ENCODE results near the gene CNOT4.
"Not testable (repeated sequence)": the region's sequence is repeated elsewhere in the genome, so short reads cannot be mapped to it uniquely, and the experiment has no call there.

Gene CNOT4

DNA sequence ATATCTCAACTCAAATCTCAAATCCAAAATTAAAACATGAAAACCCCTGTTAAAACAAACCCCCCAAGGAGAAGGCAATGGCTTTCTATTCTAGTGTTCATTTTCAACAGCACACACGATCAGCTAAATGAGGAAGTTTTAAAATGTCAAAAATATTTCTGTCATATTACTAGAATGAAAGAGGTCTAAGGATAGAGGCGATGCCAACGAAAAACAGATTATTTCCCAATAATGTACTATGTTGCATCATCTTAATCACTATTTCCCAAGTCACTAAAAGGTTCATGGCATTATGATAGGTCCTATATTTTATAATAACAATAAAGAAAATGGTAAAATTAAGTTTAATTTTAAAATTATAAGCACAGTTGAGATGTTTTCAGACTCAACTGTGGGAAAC, 10.1 kb downstream of the CNOT4 start:
- no CpG with 5 or more reads among the region's 3 CpGs for WGBS, 2 donors (ENCODE audit: extremely low coverage in 2 of 2, insufficient read length in 2 of 2, insufficient replicate concordance in 1 of 2)
- no peak overlapping the region for H4K8ac ChIP-seq (ENCODE audit: low read depth, low read length)
- H3K79me1 ChIP-seq (ENCODE audit: low read depth, low read length): peaks cover 2% of the 10 kb centered on the region
- H3K4me2 ChIP-seq (ENCODE audit: insufficient read depth, low read length, poor library complexity, severe bottlenecking): no peak overlapping the region
- no peak overlapping the region for H2AFZ ChIP-seq (ENCODE audit: low read length)
- no peak overlapping the region for H3K9ac ChIP-seq (ENCODE audit: low read depth, low read length, poor library complexity)
- H2BK12ac ChIP-seq (ENCODE audit: low read length): no peak overlapping the region
- no peak overlapping the region for H2BK15ac ChIP-seq (ENCODE audit: low read length)
- no peak overlapping the region for H3K23ac ChIP-seq (ENCODE audit: low read depth, low read length, poor library complexity)
- no peak overlapping the region for H3K18ac ChIP-seq (ENCODE audit: low read length)
- no peak overlapping the region for H2BK120ac ChIP-seq (ENCODE audit: low read depth, low read length)
- H3K27me3 ChIP-seq (ENCODE audit: control insufficient read depth in 3 of 3, insufficient read depth in 3 of 3, low read depth in 1 of 3, low read length in 3 of 3): no peaks in the 10 kb centered on the region
- H3K4me1 ChIP-seq (ENCODE audit: control insufficient read depth in 2 of 2, insufficient read depth in 1 of 2, low read depth in 1 of 2, low read length in 2 of 2): no peaks in the 10 kb centered on the region
- no peak overlapping the region for H3K14ac ChIP-seq (ENCODE audit: low read length)
- H3K4ac ChIP-seq (ENCODE audit: low read length): no peak overlapping the region
- no peak overlapping the region for H3K27ac ChIP-seq (replicated peaks; ENCODE audit: low read length)
- no peak overlapping the region for H2BK5ac ChIP-seq (ENCODE audit: low read length)
- H4K91ac ChIP-seq (ENCODE audit: low read depth, low read length, poor library complexity): no peak overlapping the region
- no peaks in the 10 kb centered on the region for H3K9me3 ChIP-seq (replicated peaks in 1 of 2; ENCODE audit: control insufficient read depth in 2 of 2, insufficient read depth in 1 of 2, low read depth in 1 of 2, low read length in 2 of 2)
- H2AK5ac ChIP-seq (ENCODE audit: low read depth, low read length): no peak overlapping the region
- DNase-seq (ENCODE audit: low spot score): no peak
- no peak overlapping the region for H3K4me3 ChIP-seq (ENCODE audit: low read length in 2 of 2)
- no peaks in the 10 kb centered on the region for H3K36me3 ChIP-seq (replicated peaks in 1 of 2; ENCODE audit: control insufficient read depth in 2 of 2, insufficient read depth in 2 of 2, low read length in 2 of 2)

DNA sequence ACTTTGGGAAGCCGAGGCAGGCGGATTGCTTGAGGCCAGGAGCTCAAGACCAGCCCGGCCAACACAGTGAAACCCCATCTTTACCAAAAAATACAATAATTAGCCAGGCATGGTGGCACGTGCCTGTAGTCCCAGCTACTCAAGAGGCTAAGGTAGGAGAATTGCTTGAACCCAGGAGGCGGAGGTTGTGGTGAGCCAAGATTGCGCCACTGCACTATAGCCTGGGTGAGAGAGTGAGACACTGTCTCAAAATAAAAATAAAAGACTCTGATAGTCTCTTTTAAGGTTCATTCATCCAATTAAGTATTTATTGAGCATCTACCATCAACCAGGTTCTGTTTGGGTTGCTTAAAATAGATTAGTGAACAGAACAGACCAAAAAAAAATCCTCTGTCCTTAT, 12.7 kb downstream of the CNOT4 start:
- not testable (repeated sequence) for DNase-seq (ENCODE audit: low spot score); H3K14ac ChIP-seq (ENCODE audit: low read length); H2BK120ac ChIP-seq (ENCODE audit: low read depth, low read length); H2BK15ac ChIP-seq (ENCODE audit: low read length); H3K4me1 ChIP-seq (ENCODE audit: control insufficient read depth in 2 of 2, insufficient read depth in 1 of 2, low read depth in 1 of 2, low read length in 2 of 2); H3K4me2 ChIP-seq (ENCODE audit: insufficient read depth, low read length, poor library complexity, severe bottlenecking); H3K79me1 ChIP-seq (ENCODE audit: low read depth, low read length); H3K36me3 ChIP-seq (replicated peaks in 1 of 2; ENCODE audit: control insufficient read depth in 2 of 2, insufficient read depth in 2 of 2, low read length in 2 of 2); H2AFZ ChIP-seq (ENCODE audit: low read length); H3K9me3 ChIP-seq (replicated peaks in 1 of 2; ENCODE audit: control insufficient read depth in 2 of 2, insufficient read depth in 1 of 2, low read depth in 1 of 2, low read length in 2 of 2); H3K9ac ChIP-seq (ENCODE audit: low read depth, low read length, poor library complexity); H4K91ac ChIP-seq (ENCODE audit: low read depth, low read length, poor library complexity); H3K27me3 ChIP-seq (ENCODE audit: control insufficient read depth in 3 of 3, insufficient read depth in 3 of 3, low read depth in 1 of 3, low read length in 3 of 3); H3K27ac ChIP-seq (replicated peaks; ENCODE audit: low read length); H3K4ac ChIP-seq (ENCODE audit: low read length); H2BK12ac ChIP-seq (ENCODE audit: low read length); H3K23ac ChIP-seq (ENCODE audit: low read depth, low read length, poor library complexity); H4K8ac ChIP-seq (ENCODE audit: low read depth, low read length); H2AK5ac ChIP-seq (ENCODE audit: low read depth, low read length); H3K18ac ChIP-seq (ENCODE audit: low read length); H2BK5ac ChIP-seq (ENCODE audit: low read length); H3K4me3 ChIP-seq (ENCODE audit: low read length in 2 of 2)
- no CpG with 5 or more reads among the region's 6 CpGs for WGBS, 2 donors (ENCODE audit: extremely low coverage in 2 of 2, insufficient read length in 2 of 2, insufficient replicate concordance in 1 of 2)

DNA sequence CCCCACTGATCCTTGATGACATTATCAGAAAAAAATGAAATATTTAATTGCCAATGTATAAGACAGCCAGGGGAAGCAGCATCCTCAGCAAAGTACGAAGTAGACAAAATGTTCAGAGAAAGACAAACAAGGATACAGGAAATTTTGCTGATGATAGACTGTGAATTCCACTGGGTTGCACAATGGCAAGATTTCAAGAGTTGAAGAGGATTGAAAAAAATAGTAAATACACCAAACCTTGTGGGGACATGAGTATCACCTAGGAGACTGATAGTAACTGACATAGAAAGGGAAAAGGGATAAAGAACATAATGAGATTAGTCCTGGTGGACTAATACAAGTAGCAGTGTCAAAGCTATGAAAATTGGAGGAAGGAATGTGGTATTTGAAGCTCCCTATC, 16.5 kb downstream of the CNOT4 start:
- Histone ChIP-seq H3K4me3 (ENCODE audit: low read length in 2 of 2) (no peak overlapping the region), H4K8ac (ENCODE audit: low read depth, low read length) (no peak overlapping the region), H2AFZ (ENCODE audit: low read length) (no peak overlapping the region), H3K9ac (ENCODE audit: low read depth, low read length, poor library complexity) (no peak overlapping the region), H3K27ac (replicated peaks; ENCODE audit: low read length) (no peak overlapping the region), H3K9me3 (replicated peaks in 1 of 2; ENCODE audit: control insufficient read depth in 2 of 2, insufficient read depth in 1 of 2, low read depth in 1 of 2, low read length in 2 of 2) (peaks cover 0 to 5% of the 10 kb centered on the region in 2 donors), H3K27me3 (ENCODE audit: control insufficient read depth in 3 of 3, insufficient read depth in 3 of 3, low read depth in 1 of 3, low read length in 3 of 3) (no peaks in the 10 kb centered on the region), H2BK15ac (ENCODE audit: low read length) (no peak overlapping the region), H3K4me2 (ENCODE audit: insufficient read depth, low read length, poor library complexity, severe bottlenecking) (no peak overlapping the region), H2BK5ac (ENCODE audit: low read length) (no peak overlapping the region), H3K79me1 (ENCODE audit: low read depth, low read length) (peaks cover 2% of the 10 kb centered on the region), H2BK120ac (ENCODE audit: low read depth, low read length) (no peak overlapping the region), H4K91ac (ENCODE audit: low read depth, low read length, poor library complexity) (no peak overlapping the region), H3K36me3 (replicated peaks in 1 of 2; ENCODE audit: control insufficient read depth in 2 of 2, insufficient read depth in 2 of 2, low read length in 2 of 2) (no peaks in the 10 kb centered on the region), H3K4me1 (ENCODE audit: control insufficient read depth in 2 of 2, insufficient read depth in 1 of 2, low read depth in 1 of 2, low read length in 2 of 2) (no peaks in the 10 kb centered on the region), H3K23ac (ENCODE audit: low read depth, low read length, poor library complexity) (no peak overlapping the region), H3K18ac (ENCODE audit: low read length) (no peak overlapping the region), H2AK5ac (ENCODE audit: low read depth, low read length) (no peak overlapping the region), H2BK12ac (ENCODE audit: low read length) (no peak overlapping the region), H3K4ac (ENCODE audit: low read length) (no peak overlapping the region), H3K14ac (ENCODE audit: low read length) (no peak overlapping the region)
- no peak for DNase-seq (ENCODE audit: low spot score)
- no CpG with 5 or more reads among the region's 1 CpG for WGBS, 2 donors (ENCODE audit: extremely low coverage in 2 of 2, insufficient read length in 2 of 2, insufficient replicate concordance in 1 of 2)

DNA sequence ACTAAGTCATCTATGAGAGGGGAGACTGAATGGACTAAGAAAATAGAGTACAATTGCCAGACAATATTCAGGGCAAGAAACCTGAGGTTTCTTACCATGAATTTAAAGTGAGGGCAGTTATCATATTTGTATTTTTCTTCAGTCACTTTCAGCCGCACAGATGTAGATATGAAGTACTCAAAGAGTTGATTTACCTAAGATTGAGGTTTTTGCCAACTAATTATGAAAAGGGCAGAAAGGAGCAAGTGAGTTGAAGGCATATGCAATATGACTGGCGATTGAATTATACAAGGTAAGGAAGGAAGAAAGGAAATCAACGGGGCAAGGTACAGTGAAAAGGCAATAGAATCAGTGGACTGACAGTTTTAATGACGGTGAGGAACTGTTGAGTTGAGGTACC, 17.8 kb downstream of the CNOT4 start:
- H4K91ac ChIP-seq (ENCODE audit: low read depth, low read length, poor library complexity): no peak overlapping the region
- no peak overlapping the region for H3K23ac ChIP-seq (ENCODE audit: low read depth, low read length, poor library complexity)
- H3K4me1 ChIP-seq (ENCODE audit: control insufficient read depth in 2 of 2, insufficient read depth in 1 of 2, low read depth in 1 of 2, low read length in 2 of 2): no peaks in the 10 kb centered on the region
- H3K27ac ChIP-seq (replicated peaks; ENCODE audit: low read length): no peak overlapping the region
- no CpG with 5 or more reads among the region's 4 CpGs for WGBS, 2 donors (ENCODE audit: extremely low coverage in 2 of 2, insufficient read length in 2 of 2, insufficient replicate concordance in 1 of 2)
- no peak overlapping the region for H3K9ac ChIP-seq (ENCODE audit: low read depth, low read length, poor library complexity)
- H2BK120ac ChIP-seq (ENCODE audit: low read depth, low read length): no peak overlapping the region
- no peak overlapping the region for H3K4ac ChIP-seq (ENCODE audit: low read length)
- no peaks in the 10 kb centered on the region for H3K27me3 ChIP-seq (ENCODE audit: control insufficient read depth in 3 of 3, insufficient read depth in 3 of 3, low read depth in 1 of 3, low read length in 3 of 3)
- no peak overlapping the region for H4K8ac ChIP-seq (ENCODE audit: low read depth, low read length)
- no peak overlapping the region for H3K14ac ChIP-seq (ENCODE audit: low read length)
- H2BK12ac ChIP-seq (ENCODE audit: low read length): no peak overlapping the region
- H3K4me3 ChIP-seq (ENCODE audit: low read length in 2 of 2): no peak overlapping the region
- no peak overlapping the region for H2BK15ac ChIP-seq (ENCODE audit: low read length)
- H3K9me3 ChIP-seq (replicated peaks in 1 of 2; ENCODE audit: control insufficient read depth in 2 of 2, insufficient read depth in 1 of 2, low read depth in 1 of 2, low read length in 2 of 2): peaks cover 0 to 5% of the 10 kb centered on the region in 2 donors
- peaks cover 2% of the 10 kb centered on the region for H3K79me1 ChIP-seq (ENCODE audit: low read depth, low read length)
- H2AFZ ChIP-seq (ENCODE audit: low read length): no peak overlapping the region
- H3K36me3 ChIP-seq (replicated peaks in 1 of 2; ENCODE audit: control insufficient read depth in 2 of 2, insufficient read depth in 2 of 2, low read length in 2 of 2): no peaks in the 10 kb centered on the region
- H3K4me2 ChIP-seq (ENCODE audit: insufficient read depth, low read length, poor library complexity, severe bottlenecking): no peak overlapping the region
- no peak overlapping the region for H2AK5ac ChIP-seq (ENCODE audit: low read depth, low read length)
- no peak for DNase-seq (ENCODE audit: low spot score)
- H2BK5ac ChIP-seq (ENCODE audit: low read length): no peak overlapping the region
- H3K18ac ChIP-seq (ENCODE audit: low read length): no peak overlapping the region

Data from neuronal stem cell (in vitro differentiated cells).